HepG2 (cell line): Measurements from ENCODE around the gene STX5. TPM values are rescaled to one million over a fixed set of nuclear protein-coding genes. Genes with fewer than 3 reads are reported as not detected.

Experiments
- ATF7-NPFF ChIP-seq: sonication (generic); formaldehyde crosslinking; IDR thresholded peaks from 2 replicates; pipeline ENCODE4 v1.8.1; 2023; ENCODE audit warnings: mild to moderate bottlenecking, low read depth, missing genetic modification reagents, moderate library complexity
- DBP ChIP-seq: sonication (generic); formaldehyde crosslinking; IDR thresholded peaks from 2 replicates; pipeline ENCODE4 v1.4.0; 2020; ENCODE audit warnings: missing genetic modification reagents; ENCODE audit errors: not compliant biosample characterization
- HINFP ChIP-seq: sonication (generic); formaldehyde crosslinking; IDR thresholded peaks from 2 replicates; pipeline ENCODE4 v1.4.0; 2020; ENCODE audit warnings: low read depth, mild to moderate bottlenecking, missing genetic modification reagents
- JDP2 ChIP-seq: sonication (generic); formaldehyde crosslinking; IDR thresholded peaks from 2 replicates; pipeline ENCODE4 v1.8.1; 2022; ENCODE audit warnings: missing genetic modification reagents, borderline replicate concordance
- KDM5B ChIP-seq: sonication (generic); formaldehyde crosslinking; IDR thresholded peaks from 2 replicates; pipeline ENCODE4 v1.4.0; 2020; ENCODE audit warnings: missing genetic modification reagents, mild to moderate bottlenecking, borderline replicate concordance
- KLF13 ChIP-seq: sonication (generic); formaldehyde crosslinking; IDR thresholded peaks from 2 replicates; pipeline ENCODE4 v1.4.0; 2020; ENCODE audit warnings: mild to moderate bottlenecking, missing genetic modification reagents
- NFE2L2 ChIP-seq: fragments of 150-350 bp; IDR thresholded peaks from 2 replicates; pipeline ENCODE4 v1.6.1; 2014; ENCODE audit warnings: low read length
- PITX1 ChIP-seq: sonication (generic); formaldehyde crosslinking; IDR thresholded peaks from 2 replicates; pipeline ENCODE4 v1.5.1; 2020; ENCODE audit warnings: mild to moderate bottlenecking, missing genetic modification reagents
- PREB ChIP-seq: sonication (generic); formaldehyde crosslinking; IDR thresholded peaks from 2 replicates; pipeline ENCODE4 v1.4.0; 2020; ENCODE audit warnings: missing genetic modification reagents
- ZBTB21 ChIP-seq: sonication (generic); formaldehyde crosslinking; IDR thresholded peaks from 2 replicates; pipeline ENCODE4 v1.4.0; 2020; ENCODE audit warnings: missing genetic modification reagents
- ZNF256 ChIP-seq: sonication (generic); formaldehyde crosslinking; conservative IDR thresholded peaks from 2 replicates; pipeline ENCODE4 v1.4.0; 2020; ENCODE audit warnings: missing genetic modification reagents
- ZNF33B ChIP-seq: sonication (generic); formaldehyde crosslinking; IDR thresholded peaks from 2 replicates; pipeline ENCODE4 v1.5.1; 2020; ENCODE audit warnings: mild to moderate bottlenecking, missing genetic modification reagents
- ZNF407 ChIP-seq: sonication (generic); formaldehyde crosslinking; IDR thresholded peaks from one replicate; pipeline ENCODE4 v1.5.1; 2020; ENCODE audit warnings: mild to moderate bottlenecking, missing genetic modification reagents; ENCODE audit errors: not compliant biosample characterization
- ZNF446 ChIP-seq: sonication (generic); formaldehyde crosslinking; IDR thresholded peaks from 2 replicates; pipeline ENCODE4 v1.5.0; 2020; ENCODE audit warnings: mild to moderate bottlenecking, missing genetic modification reagents
- ZNF784 ChIP-seq: sonication (generic); formaldehyde crosslinking; IDR thresholded peaks from 2 replicates; pipeline ENCODE4 v1.5.1; 2020; ENCODE audit warnings: missing genetic modification reagents, mild to moderate bottlenecking, borderline replicate concordance
- polyA plus RNA-seq, 8 experiments: library from polyadenylated mRNA; depleted of rRNA in 3 of 8; stranded (reverse) in 7 of 8; unstranded in 1 of 8; fragments of >200 nt; fragmentation: Illumina TruSeq in 4 of 8; extraction: Trizol in 4 of 8; gene quantifications; 2 replicates each; pipeline versions ENCODE4 v1.2.1 to v1.2.3, GENCODE V29; 2011 to 2016; ENCODE audit warnings: low read depth in 4 of 8, missing spikeins in 1 of 8, mixed read lengths in 1 of 8; ENCODE audit not compliant: insufficient read depth in 1 of 8
- total RNA-seq, 5 experiments: library from RNA; depleted of rRNA; stranded (reverse); fragments of >200 nt; fragmentation: Illumina TruSeq; extraction: Trizol; gene quantifications; 2 replicates each; pipeline ENCODE4 v1.2.3, GENCODE V29; 2016; ENCODE audit warnings: low read depth in 1 of 5

The STX5 gene
- total and polyA plus RNA-seq, 2 of the 13 experiments (the other 11 are each of a cell fraction or from before 2014, with no cell fraction given): 26.9 to 30.0 TPM

- TF ChIP-seq PITX1 (CRISPR knock-in tag) (no peak), KLF13 (CRISPR knock-in tag) (no peak), HINFP (CRISPR knock-in tag) (peak; percentile 80), ZNF33B (CRISPR knock-in tag) (peak; percentile 50; the same call in 1 of the 2 replicates), PREB (CRISPR knock-in tag) (no peak), ZNF446 (no peak), DBP (CRISPR knock-in tag) (no peak), ZNF256 (CRISPR knock-in tag) (no peak), NFE2L2 (no peak), ZNF407 (no peak), KDM5B (peak; percentile 85), ZBTB21 (CRISPR knock-in tag) (peak; percentile 13; the same call in 1 of the 2 replicates), ZNF784 (CRISPR knock-in tag) (peak; percentile 87), JDP2 (CRISPR knock-in tag) (no peak), ATF7-NPFF (CRISPR knock-in tag) (no peak)
Measured at GRCh38 chr11:62831520-62832335, at the start of gene STX5 (continued).
